ENCODE measurements around the gene ZNF800. TPM values are rescaled to one million over a fixed set of nuclear protein-coding genes. Genes with fewer than 3 reads are reported as not detected.

Gene ZNF800
- total RNA-seq, 1 donor, result 37.5 TPM

- DNase-seq (ENCODE audit: low read depth), result no peak
- no peak for TF ChIP-seq CTCF (IDR thresholded peaks at IDR 0.05; ENCODE audit: insufficient read depth, low read length)
- no peak overlapping the region for H3K4me3 ChIP-seq (ENCODE audit: low read depth, low read length)
These were observed 26.0 kb upstream of the ZNF800 start for GRCh38 chr7:127418459-127418858.

- DNase-seq (ENCODE audit: low read depth), result no peak
- TF ChIP-seq CTCF (IDR thresholded peaks at IDR 0.05; ENCODE audit: insufficient read depth, low read length), result no peak
These were observed 24.8 kb upstream of the ZNF800 start for GRCh38 chr7:127417346-127417745.

GRCh38 chr7:127415060-127415742, 22.7 kb upstream of the ZNF800 start:
- no peak for DNase-seq (ENCODE audit: low read depth)
- no peak overlapping the region for H3K4me3 ChIP-seq (ENCODE audit: low read depth, low read length)
- no peak for TF ChIP-seq CTCF (IDR thresholded peaks at IDR 0.05; ENCODE audit: insufficient read depth, low read length)

More at GRCh38 chr7:127417346-127417745, 24.8 kb upstream of the ZNF800 start:
- no peak overlapping the region for H3K4me3 ChIP-seq (ENCODE audit: low read depth, low read length)

- no peak overlapping the region for H3K4me3 ChIP-seq (ENCODE audit: low read depth, low read length)
- no peak for TF ChIP-seq CTCF (IDR thresholded peaks at IDR 0.05; ENCODE audit: insufficient read depth, low read length)
- DNase-seq (ENCODE audit: low read depth), result no peak
These were observed 21.5 kb upstream of the ZNF800 start for GRCh38 chr7:127413962-127414361.

- no peak for DNase-seq (ENCODE audit: low read depth)
- H3K4me3 ChIP-seq (ENCODE audit: low read depth, low read length), result no peak overlapping the region
- no peak for TF ChIP-seq CTCF (IDR thresholded peaks at IDR 0.05; ENCODE audit: insufficient read depth, low read length)
These were observed 20.8 kb upstream of the ZNF800 start for GRCh38 chr7:127413326-127413725.

GRCh38 chr7:127411176-127411575, 18.7 kb upstream of the ZNF800 start:
- DNase-seq (ENCODE audit: low read depth), result no peak
- no peak for TF ChIP-seq CTCF (IDR thresholded peaks at IDR 0.05; ENCODE audit: insufficient read depth, low read length)
- no peak overlapping the region for H3K4me3 ChIP-seq (ENCODE audit: low read depth, low read length)

- no peak overlapping the region for H3K4me3 ChIP-seq (ENCODE audit: low read depth, low read length)
- peak; percentile 24 for TF ChIP-seq CTCF (IDR thresholded peaks at IDR 0.05; ENCODE audit: insufficient read depth, low read length)
- DNase-seq (ENCODE audit: low read depth), result peak; percentile 10
These were observed 17.1 kb upstream of the ZNF800 start for GRCh38 chr7:127409629-127410028.
